ENCODE results near the gene DHX38.

DNA sequence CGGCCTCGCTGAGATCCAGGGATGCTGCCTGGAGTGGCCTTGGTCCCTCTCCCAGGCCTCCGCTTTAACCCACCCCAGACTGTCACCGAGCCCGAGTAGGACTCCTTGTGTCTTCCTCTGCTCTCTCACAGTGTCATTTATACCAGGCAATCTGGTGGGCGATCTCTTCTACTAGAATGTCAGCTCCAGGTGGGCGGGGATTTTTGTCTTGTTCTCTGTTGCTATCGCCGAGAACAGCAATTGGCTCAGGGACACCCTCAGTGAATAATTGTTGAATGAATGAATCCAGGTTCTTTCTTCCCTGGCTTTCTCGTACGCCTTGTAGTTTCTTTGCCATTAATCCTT is 591 bp downstream of the DHX38 start:
- no peak for TF ChIP-seq POLR2A (IDR thresholded peaks at IDR 0.05)
- TF ChIP-seq, protein P1, sequence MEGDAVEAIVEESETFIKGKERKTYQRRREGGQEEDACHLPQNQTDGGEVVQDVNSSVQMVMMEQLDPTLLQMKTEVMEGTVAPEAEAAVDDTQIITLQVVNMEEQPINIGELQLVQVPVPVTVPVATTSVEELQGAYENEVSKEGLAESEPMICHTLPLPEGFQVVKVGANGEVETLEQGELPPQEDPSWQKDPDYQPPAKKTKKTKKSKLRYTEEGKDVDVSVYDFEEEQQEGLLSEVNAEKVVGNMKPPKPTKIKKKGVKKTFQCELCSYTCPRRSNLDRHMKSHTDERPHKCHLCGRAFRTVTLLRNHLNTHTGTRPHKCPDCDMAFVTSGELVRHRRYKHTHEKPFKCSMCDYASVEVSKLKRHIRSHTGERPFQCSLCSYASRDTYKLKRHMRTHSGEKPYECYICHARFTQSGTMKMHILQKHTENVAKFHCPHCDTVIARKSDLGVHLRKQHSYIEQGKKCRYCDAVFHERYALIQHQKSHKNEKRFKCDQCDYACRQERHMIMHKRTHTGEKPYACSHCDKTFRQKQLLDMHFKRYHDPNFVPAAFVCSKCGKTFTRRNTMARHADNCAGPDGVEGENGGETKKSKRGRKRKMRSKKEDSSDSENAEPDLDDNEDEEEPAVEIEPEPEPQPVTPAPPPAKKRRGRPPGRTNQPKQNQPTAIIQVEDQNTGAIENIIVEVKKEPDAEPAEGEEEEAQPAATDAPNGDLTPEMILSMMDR (IDR thresholded peaks at IDR 0.05) = no peak

Measured in thyroid gland (tissue), 4 donors.